NCI-H526 (cell line): ENCODE results near the gene MROH2A.

Source experiments
- DNase-seq, 2 experiments: peaks; one replicate each; lab custom pipeline; 2025; lab: John Stamatoyannopoulos, UW

Gene MROH2A

DNA sequence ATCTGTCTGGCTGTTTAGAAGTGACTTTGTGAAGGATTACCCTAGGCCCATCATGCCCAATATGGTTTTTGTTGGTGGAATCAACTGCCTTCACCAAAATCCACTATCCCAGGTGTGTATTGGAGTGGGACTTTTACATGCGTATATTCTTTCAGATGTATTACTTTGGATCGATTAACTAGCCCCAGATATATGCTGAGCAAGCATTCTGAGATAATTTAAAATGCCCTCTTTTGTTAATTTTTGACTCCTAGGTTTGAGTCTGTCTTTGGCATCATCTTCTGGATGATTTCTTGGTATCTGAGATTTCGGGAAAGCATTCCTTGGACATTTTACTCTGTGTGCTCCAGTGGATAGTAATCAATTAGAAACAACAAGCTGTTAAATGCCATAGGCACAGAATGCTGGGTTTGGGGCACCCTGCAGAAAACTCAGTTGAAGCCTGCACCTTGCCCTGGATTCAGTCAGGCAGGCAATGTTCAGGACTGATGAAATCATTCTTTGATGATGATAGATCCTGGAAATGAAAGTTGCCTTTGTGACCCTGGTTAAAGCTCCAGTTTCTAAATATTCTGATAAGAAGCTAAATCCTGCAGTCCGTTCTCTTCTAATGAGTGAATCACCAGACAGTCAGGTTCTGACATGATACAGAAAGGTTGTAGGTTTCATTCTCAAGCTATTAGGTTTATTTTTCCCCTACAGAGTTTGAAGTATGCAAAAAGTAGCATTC is 16.9 kb upstream of the MROH2A start:
- no peak for DNase-seq

DNA sequence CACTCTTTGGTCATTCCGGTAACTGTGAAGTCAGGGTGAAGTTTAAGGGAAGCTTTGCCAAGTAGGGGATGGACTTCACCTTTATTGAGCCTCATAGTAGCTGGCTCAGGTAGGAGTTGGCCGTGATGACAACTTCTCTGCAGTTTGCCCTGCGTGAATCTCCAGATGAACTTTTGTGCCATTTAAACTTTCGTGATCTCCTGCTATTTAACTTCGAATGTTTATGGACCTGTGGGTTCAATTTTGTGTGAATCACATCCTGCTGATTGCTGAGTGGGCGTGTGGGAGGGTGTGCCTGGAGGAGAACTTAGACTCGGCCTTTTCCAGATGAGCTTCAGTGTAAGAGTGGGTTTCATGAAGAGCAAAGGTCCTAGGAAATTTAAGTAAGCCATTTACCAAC is 13.9 kb upstream of the MROH2A start:
- no peak for DNase-seq

DNA sequence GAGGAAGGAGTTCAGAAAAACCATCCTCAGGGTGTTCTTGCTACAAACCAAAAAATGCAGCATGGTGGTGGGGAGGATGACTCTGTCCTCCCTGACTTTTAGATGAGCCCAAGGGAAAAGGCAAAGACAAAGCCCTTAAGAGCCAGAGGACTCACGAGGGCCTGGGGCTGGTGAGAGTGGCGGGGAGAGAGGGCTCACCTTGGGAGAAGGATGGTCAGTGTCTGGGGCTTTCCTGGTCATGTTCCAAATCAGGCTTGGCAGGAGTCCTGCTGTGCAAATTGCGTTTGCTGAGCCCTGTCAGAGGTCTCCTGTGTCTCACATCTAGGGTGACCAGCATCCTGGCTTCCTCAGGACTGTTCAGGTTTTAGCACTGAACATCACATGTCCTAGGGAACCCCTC is 13.4 kb upstream of the MROH2A start:
- DNase-seq = no peak

DNA sequence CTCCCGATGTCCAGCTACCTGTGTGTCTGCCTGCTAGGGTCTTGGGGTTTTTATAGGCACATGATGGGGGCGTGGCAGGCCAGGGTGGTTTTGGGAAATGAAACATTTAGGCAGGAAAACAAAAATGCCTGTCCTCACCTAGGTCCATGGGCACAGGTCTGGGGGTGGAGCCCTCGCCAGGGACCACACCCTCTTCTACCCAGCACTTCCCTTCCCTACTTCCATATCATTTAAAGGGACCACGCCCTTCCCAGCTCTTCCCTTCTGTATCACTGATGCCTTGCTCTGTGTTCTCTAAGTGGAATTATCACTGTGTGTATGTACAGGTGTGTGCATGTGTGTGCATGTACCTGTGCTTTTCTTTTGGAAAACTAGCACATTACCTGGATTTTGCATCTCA is 11.7 kb upstream of the MROH2A start:
- no peak for DNase-seq

DNA sequence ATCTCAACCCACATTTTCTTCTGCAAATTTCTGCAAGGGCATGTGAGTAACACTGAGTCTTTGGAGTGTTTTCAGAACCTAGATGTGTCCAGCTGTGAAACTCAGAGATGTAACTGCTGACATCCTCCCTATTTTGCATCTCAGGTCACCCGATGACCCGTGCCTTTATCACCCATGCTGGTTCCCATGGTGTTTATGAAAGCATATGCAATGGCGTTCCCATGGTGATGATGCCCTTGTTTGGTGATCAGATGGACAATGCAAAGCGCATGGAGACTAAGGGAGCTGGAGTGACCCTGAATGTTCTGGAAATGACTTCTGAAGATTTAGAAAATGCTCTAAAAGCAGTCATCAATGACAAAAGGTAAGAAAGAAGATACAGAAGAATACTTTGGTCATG is 10.1 kb upstream of the MROH2A start:
- no peak for DNase-seq

DNA sequence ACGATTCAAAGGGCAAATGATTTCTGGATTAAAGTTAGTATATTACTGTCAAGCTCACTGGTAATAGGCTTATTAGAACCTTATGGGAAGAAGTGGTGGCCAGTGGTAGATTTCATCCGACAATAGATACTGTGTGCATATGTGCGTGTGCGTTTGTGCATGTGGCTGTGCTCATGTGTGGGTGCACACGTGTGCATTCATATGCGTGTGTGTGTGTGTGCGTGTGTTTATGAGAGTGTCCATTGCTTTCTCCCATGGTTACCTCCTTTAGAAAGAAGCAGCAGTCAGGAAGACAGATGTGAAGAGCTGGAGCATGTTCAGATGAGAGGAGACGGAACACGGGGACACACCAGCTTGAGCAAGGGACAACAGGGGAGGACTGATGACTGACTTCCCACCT is 8.9 kb upstream of the MROH2A start:
- DNase-seq = no peak

DNA sequence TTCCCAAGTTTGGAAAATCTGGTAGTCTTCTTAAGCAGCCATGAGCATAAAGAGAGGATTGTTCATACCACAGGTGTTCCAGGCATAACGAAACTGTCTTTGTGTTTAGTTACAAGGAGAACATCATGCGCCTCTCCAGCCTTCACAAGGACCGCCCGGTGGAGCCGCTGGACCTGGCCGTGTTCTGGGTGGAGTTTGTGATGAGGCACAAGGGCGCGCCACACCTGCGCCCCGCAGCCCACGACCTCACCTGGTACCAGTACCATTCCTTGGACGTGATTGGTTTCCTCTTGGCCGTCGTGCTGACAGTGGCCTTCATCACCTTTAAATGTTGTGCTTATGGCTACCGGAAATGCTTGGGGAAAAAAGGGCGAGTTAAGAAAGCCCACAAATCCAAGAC is 6.0 kb upstream of the MROH2A start:
- DNase-seq = no peak

DNA sequence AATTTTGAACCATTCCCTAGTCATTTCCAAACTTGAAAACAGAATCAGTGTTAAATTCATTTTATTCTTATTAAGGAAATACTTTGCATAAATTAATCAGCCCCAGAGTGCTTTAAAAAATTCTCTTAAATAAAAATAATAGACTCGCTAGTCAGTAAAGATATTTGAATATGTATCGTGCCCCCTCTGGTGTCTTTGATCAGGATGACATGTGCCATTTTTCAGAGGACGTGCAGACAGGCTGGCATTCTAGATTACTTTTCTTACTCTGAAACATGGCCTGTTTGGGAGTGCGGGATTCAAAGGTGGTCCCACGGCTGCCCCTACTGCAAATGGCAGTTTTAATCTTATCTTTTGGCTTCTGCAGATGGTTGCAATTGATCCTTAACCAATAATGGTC is 5.5 kb upstream of the MROH2A start:
- DNase-seq = no peak

DNA sequence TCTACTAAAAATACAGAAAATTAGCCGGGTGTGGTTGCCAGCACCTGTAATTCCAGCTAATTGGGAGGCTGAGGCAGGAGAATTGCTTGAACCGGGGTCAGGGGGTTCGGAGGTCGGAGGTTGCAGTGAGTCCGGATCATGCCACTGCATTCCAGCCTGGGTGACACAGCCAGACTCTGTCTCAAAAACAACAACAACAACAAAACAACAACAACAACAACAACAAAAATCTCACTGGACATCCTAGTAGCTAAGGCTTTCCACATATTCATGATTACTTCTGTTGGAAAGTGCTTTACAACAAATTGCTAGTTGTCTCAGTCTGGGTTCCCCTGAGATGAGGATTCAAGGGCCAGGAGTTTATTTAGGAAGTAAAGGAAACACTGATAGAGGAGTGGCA is 4.3 kb upstream of the MROH2A start:
- no peak for DNase-seq

DNA sequence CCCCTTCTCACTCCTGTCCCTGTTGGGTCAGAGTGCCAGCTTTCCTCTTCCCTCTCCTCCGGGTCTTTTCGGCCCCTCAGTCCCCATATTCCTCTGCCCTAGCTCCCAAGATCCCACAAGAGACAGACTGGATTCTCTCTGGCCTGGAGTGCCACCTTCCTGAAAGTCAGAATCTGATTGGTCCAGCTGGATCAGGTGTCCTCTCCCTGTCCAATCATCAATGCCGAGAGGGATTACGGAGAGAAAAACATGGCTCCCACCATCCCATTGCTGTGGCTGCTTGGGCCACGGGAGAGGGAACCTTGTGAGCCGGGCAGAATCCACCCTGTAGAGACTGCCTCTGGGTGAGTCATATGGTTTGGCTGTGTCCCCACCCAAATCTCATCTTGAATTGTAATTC is 2.7 kb upstream of the MROH2A start:
- DNase-seq = no peak

DNA sequence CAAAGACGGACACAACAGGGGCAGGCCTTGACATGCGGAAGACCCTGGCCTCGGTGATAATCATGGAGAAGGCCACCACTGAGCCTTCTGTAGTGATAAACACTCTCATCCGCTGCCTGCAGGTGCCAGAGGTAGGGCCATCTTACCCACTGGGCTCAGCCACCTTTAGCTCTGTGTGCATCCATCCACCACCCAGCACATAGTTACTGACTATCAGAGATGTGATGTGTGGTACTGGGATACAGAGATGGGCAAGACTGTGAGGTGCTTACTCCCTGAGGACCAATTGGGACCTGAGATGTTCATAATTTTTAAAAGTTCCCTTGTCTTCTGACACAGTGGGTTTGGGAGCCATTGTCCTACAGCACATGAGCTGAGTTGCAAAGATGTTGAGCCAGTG is 1.6 kb downstream of the MROH2A start:
- DNase-seq = no peak

DNA sequence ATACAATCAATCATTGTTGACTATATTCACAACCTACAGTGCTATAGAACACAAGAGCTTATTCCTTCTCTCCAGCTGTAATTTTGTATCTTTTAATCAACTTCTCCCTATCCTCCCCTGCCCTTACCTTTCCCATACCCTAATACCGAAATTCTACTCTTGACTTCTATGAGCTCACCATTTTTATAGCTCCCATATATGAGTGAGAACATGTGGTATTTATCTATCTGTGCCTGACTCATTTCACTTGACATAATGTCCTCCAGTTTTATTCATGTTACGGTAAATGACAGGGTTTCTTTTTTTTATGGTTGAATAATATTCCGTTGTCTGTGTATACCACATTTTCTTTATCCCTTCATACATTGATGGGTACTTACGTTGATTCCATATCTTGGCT is 2.6 kb downstream of the MROH2A start:
- DNase-seq = no peak

DNA sequence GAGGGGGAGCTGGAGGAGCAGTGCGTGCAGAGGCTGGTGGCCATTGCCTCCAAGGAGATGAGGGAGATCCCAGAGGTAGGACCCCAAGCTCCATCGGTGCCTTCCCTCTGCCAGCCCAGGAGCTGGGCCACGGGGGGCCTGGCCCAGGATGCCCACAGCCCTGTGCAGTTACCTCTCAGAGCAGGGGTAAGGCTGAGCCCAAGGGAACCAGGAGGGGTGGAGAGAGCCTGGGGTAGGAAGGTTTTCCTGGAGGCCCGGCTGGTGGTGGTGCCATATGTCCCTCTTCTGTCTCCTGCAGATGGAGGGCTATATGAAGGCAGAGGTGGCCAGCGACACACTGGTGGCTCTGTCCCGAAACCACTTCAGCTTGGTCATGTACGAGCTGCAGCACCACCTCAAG is 11.4 kb downstream of the MROH2A start:
- no peak for DNase-seq

DNA sequence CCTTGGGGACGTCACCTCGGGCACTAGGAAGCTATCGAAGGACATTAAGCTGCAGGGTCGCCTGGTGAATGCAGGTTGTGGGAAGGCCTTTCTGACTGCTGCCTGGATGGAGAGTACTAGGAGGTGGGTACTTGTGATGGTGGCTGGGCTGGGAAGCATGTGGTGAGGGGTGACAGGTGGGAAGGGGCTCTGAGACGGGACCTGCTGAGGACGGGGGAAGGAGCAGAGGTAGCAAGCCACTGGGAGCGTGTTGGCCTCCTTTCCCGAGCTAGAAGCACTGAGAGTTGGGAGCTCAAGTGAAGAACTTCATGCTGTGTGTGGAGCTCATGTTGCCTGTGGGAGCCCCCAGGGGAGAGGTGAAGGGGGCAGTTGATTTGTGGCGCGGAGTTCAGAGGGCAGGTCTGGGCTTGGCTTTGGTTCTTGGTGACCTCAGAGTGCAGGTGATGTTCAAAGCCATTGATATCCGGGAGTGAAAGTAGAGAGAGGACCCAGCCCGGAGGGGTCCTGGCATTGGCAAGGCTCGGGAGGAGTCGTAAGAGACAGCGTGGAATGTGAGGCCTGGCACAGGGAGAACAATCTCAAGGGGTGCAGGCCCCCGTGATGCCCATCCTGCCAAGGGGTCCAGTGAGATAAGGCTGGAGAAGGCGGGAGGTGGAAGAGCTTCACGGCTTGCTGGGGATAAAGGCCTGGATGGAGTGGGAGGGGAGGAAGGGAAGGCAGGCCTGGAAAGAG is 13.2 kb downstream of the MROH2A start:
- no peak for DNase-seq

DNA sequence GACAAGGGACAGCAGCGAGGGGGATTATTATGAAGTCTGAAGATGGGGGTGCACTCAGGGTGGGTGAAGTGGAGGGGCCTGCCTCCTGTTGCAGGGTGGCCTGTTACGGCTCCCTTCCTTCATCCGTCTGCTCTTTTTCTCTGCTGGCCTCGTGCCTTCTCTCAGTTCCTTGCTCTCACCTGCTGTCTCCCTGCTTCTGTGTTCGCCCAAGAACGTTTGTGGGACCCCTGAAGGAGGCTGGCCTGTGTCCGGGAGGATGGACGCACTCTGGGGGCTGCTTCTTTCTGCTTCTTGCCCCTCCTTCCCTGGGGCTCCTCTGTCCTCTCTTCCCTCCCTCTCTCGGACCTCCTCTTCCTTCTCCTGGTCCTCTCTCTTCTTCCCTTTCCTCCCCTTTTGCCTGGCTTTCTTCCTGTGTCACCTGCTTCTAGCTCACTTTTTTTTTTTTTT is 13.8 kb downstream of the MROH2A start:
- DNase-seq = no peak

DNA sequence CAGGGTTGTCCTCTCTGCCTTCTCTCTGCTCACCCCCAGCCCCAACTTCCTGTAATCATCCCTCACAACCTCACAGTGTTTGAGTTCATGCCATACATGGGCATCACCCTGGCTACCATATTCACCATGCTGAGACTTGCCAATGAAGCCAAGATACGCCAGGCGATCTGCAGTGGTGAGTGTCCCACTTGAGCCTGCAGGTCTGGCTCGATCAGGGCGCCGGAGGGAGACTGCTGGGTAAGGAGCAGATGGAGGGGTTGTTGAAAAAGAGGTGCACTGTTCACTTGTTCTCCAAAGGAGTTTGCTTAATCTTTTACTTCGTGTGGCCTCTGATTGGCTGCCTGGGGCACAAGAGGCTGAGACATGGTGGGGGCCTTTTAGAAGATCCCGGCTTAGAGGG is 14.6 kb downstream of the MROH2A start:
- no peak for DNase-seq

DNA sequence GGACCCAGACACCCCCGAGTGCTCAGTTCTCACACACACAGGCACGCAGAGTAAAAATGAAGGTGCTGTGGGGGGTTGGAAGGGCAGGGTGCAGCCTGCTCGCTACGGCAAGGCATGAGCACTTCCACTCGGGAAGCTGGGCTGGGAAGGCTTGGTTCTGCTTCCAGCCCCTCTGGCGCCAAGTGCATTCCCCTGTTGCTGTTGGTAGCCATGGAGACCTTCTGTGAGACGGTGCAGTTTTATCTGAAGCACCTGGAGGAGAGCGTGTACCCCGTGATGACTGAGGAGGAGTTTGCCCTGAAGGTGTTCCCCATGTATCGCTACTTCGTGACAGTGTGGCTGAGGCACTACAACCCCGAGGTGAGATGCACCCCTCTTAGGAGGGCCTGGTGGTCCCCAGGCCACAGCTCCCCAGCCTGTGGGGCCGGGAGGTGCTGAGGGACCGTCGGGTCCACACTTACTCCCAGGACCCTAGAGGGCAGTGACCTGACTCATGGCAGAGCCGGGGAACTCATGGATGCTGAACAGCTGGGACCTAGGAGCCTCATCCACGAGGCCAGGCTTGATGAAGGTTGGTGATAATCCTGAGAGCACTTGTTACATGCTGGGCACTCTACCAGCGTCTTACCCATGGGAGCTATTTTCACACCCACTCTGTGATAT is 15.5 kb downstream of the MROH2A start:
- DNase-seq = peak in 1 of 2 experiments; percentile 12

DNA sequence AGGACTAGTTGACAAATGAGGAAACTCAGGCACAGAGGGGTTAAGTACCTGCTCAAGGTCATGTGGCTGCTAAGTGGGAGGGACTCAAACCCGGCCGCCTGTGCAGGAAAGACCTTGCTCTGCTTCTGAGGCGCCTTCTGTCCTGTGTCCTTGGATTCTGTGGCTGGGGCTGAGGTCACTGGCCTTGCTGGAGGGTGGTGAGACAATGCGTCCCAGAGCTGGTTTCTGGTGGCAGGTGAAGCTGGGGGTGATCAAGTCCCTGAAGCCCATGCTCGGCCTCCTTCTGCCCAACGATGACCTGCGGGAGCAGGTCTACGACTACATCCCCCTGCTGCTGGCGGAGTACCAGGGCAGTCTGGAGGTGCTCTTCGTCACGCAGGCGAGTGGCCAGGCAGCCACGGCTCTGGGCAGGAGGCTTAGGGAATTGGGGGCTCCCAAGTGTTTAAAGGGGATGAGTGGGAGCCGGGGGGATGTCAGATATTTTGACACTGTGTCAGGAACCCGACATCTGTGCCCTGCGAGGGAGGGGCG is 16.1 kb downstream of the MROH2A start:
- no peak for DNase-seq

DNA sequence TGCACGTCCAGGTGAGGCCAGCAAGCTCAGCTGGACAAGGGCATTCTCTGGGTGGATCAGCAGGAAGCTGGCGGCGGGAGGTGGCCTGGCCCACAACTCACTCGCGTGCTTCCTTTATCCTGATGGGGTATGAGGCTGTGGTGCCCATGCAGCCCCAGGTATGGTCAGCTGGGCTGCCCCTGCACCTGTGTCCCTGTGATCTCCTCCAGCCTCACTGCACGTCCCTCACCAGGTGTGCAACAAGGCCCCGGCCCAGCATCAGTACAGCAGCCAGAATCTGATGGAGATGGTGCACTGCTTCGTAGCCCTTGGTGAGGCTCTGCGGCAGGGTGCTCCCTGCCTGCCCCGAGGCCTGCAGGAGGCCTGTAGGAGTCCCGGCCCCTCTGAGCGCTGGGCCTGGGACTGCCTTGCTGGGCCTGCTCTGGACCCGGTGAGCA is 17.6 kb downstream of the MROH2A start:
- DNase-seq = no peak

DNA sequence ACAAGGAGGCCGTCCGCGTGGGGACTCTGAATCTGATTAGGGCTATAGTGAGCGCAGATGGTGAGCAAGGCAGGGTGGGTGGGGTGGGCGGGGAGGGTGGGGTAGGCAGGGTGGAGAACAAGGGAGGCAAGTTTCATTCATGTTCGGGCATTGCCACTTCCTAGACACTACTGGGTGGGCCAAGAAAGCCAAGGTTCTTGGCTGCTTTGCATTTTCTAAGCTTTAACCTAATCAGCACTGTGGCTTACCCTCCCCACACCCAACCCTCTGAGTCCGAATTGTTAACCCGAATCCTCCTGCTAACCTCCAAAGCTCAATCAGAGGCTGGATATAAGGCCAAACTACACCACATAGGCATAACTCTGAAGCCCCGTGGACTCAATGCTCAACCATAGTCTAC is 18.1 kb downstream of the MROH2A start:
- DNase-seq = no peak

DNA sequence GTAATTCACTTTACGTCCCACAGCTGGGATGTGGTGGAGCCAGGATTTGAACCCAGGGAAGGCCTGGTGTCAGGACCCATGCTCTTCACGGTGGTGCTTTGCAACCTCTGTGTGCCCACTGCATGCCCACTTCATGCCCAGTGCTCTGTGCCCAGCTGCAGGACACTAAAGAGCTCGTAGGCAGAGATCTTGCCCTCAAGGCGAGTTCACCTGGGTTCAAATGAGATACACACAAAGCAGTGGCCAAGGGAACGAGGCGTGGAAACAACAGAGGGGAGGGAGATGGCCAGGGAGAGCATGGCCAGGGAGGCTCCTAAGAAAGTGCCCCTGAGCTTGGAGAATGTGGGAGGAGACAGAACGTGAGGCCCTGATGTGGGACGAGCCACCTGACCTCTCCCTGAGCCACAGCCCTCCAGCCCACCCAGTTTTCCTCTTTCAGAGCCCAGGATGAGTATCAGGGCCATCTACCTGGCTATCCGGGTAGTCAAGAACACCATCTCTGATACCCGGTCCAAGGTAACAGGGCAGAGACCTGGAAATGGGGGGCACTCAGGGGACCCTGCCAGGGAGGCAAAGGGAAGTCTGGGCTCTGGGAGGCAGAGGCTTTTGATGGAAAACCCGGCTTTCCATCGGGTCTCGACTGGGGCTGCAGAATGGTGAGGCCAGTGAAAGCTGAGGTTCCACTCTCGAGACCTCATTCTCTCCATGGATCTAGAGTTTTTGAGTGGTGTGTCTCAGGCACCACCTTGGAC is 20.4 kb downstream of the MROH2A start:
- DNase-seq = no peak

DNA sequence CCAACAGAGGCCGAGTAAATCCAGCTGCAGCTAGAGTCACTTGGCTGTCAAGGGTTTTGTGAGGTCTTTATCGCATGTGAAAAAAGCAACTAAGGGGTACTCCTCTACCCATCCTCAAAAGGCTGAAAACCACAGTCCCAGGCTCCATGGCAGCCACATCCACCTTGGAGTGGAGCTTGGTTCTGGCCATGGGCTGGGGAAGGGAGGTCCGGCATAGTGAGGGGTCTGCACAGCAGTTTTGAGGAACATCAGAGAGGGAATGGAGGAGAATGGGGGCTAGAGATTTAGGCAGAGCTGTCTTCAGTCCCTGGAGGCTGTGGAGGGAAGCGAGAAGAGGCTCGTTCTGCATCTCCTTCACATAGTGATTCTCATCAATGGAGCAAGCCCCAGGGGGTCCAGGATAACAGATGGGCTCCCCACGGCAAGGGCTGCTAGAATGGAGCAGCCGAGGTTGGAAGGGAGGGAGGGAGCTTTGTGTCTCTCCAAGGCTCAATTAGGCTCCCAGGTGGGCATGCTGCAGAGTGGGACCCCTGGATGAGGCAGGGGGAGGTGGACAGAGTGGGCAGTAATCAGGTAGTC is 21.0 kb downstream of the MROH2A start:
- DNase-seq = no peak
